Measurements from ENCODE around the gene HIF1A.

- TF ChIP-seq NFRKB (IDR thresholded peaks at IDR 0.05) (no peak), SP1 (IDR thresholded peaks at IDR 0.05) (no peak), FOXK2 (IDR thresholded peaks at IDR 0.05) (no peak), FOXA1 (IDR thresholded peaks at IDR 0.05) (no peak), ARNT (IDR thresholded peaks at IDR 0.05) (no peak), SUZ12 (IDR thresholded peaks at IDR 0.05) (no peak), FOXM1 (IDR thresholded peaks at IDR 0.05; ENCODE audit: borderline replicate concordance) (no peak), HDGF (IDR thresholded peaks at IDR 0.05; ENCODE audit: borderline replicate concordance) (no peak)
Measured at GRCh38 chr14:61739133-61739532, 43.8 kb downstream of the HIF1A start.

All from HEK293T (cell line).